Activated CD8-positive, alpha-beta memory T cell treated with anti-CD3 and anti-CD28 coated beads for 4 hours (primary cell): ENCODE data around the gene ZNF148.
"Not testable (repeated sequence)": the region's sequence is repeated elsewhere in the genome, so short reads cannot be mapped to it uniquely, and the experiment has no call there.

Experiments used
- DNase-seq, 2 donors: peaks; one replicate each; pipeline ENCODE4 v3.0.0-alpha.2; 2020; ENCODE audit warnings: low read depth in 2 of 2

Gene ZNF148, protein sequence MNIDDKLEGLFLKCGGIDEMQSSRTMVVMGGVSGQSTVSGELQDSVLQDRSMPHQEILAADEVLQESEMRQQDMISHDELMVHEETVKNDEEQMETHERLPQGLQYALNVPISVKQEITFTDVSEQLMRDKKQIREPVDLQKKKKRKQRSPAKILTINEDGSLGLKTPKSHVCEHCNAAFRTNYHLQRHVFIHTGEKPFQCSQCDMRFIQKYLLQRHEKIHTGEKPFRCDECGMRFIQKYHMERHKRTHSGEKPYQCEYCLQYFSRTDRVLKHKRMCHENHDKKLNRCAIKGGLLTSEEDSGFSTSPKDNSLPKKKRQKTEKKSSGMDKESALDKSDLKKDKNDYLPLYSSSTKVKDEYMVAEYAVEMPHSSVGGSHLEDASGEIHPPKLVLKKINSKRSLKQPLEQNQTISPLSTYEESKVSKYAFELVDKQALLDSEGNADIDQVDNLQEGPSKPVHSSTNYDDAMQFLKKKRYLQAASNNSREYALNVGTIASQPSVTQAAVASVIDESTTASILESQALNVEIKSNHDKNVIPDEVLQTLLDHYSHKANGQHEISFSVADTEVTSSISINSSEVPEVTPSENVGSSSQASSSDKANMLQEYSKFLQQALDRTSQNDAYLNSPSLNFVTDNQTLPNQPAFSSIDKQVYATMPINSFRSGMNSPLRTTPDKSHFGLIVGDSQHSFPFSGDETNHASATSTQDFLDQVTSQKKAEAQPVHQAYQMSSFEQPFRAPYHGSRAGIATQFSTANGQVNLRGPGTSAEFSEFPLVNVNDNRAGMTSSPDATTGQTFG

DNA sequence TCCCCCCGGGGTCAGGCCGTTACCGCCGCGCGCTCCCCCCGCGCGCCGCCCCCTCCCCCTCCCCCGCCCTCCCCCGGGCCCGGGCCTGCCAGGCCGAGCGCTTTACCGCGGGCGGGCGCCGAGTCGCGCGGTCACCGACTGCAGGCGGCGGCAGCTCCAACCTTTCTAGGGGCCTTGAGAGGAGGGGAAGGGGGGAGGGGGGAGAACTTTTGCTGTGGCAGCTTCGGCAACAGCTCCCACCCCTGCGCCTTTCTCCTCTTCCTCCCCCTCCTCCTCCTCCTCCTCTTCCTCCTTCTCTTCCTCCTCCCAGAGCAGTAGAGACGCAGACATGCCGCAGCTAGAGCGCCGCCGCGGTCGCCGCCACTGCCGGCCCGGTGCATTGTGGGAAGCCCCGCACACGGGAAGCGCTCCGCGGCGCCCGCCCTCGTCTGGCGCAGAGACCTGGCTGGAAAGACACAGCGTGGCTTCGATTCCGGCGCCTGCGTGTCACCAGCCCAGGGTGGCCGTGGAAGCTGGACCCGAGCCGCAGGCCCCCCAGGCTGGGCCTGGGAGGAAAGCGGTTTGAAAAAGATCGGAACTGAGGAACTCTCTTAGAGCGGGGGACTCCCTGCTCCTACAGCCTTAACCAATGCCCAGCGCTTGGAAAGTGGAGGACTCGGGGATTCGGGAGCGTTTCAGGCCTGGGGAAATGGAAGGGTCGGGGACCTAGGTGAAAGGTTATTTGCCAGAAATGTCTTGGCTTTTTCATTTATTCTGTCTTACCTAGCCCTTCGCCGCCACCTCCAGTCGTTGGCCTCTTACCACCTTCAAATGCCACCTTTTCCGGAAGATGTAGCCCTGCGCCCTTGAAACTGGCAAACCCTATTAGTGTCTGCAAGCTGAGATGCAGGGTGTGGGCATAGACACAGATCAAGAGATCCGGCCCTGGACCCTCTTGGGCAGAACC lies at the start of gene ZNF148:
ZNF148 (minus strand) TSS at position 330 of the 946 bp plus-strand sequence. CDS start 61,685 bp downstream, outside the sequence.
- peak; percentile 81 for DNase-seq

DNA sequence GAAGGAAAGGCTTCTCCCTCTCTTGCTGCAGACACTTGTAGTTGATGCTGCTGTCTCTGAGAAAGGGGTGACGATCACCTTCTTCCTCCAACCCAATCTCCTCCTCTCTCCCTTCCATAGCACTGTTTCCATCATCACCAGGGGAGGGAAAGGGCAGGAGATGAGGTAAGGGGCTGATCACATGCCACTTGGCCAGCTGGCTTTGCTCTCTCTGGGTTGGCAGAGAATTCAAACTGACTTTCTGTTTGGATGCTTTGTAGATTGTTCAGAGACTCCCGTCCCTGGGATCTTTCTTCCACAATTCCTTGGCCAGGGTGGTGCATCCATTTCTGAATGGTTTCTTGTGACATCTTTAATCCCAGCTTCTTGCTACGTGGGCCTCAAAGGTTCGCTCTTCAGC lies 43.2 kb upstream of the ZNF148 start:
- no peak for DNase-seq

DNA sequence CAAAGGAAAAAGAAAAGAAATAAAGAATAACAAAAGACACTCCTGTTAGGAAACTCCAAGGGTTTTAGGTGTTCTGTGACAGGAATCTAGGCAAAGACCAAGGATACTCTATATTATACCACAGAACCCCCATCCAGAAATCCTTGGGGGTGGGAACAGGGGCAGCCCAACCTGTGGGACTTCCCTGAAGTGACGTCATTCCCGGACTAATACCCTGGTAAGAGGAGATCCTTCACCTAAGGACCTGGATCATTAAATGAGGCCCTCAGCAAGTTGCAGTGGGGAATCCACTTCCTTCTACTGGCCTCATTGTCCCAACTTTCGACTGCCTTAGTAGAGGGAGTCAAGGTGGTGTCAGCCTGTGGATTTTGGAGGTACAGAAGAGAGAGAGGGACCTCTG lies 41.1 kb upstream of the ZNF148 start:
- no peak for DNase-seq

DNA sequence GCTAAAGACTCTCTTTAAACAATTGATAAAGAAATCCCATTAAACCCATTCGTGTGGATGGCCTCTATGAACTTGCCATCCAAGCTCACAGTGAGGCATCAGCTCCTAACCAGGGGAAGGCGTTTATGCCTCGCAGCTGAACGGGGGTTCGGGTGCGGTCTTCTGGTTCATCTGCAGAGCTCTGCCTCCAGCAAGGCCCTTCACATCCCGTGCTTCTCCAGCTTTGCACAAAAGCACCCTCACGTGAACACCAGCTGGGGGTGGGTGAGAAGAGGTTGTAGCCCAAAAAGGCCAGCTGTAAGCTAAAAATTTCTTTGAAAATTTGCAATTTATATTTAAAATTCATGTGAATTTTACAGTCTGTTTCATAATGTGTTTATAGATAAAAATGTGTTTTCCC lies 39.5 kb upstream of the ZNF148 start:
- DNase-seq = no peak

DNA sequence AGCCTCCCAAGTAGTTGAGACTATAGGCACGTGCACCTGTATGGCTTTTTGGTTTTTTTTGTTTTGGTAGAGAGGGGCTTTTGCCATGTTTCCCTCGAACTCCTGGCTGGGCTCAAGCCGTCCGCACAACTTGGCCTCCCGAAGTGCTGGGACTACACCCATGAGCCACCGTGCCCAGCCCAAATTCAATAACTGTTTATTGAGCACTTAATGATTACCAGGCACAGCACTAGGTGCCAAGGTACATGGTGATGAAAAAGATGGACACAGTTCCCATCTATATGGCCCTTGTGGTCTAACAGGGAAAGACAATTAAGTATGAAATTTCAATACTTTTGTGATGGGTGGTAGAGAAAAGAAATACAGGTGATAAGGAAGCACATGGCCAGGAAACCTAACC lies 35.8 kb upstream of the ZNF148 start:
- DNase-seq = no peak

DNA sequence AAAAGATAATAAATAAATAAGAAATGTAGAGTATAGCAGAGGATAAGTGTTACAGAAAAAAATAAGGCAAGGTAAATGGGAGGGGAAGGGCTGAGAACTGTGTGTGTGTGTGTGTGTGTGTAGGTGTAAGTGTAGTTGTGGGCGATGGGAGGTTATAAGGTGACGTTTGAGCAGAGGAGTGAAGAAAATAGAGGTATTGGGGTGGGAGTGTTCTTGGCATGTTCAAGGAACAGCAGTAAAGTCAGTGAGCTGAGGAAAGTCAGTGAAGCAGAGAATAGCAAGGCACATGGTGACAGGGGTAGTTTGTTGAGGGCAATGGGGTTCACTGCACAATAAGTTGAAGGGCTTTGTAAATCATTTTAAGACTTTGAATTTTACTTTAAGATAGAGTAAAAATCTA lies 30.9 kb upstream of the ZNF148 start:
- no peak for DNase-seq

DNA sequence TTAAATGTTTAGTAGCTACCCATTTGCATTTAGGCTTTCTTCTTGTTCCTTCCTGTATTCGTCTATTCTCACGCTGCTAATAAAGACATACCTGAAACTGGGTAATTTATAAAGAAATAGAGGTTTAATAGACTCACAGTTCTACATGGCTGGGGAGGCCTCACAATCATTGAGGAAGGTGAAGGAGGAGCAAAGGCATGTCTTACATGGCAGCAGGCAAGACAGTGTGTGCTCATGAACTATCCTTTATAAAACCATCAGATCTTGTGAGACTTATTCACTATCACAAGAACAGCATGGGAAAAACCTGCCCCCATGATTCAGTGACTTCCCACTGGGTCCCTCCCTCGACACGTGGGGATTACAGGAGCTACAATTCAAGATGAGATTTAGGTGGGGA lies 30.4 kb upstream of the ZNF148 start:
- not testable (repeated sequence) for DNase-seq

DNA sequence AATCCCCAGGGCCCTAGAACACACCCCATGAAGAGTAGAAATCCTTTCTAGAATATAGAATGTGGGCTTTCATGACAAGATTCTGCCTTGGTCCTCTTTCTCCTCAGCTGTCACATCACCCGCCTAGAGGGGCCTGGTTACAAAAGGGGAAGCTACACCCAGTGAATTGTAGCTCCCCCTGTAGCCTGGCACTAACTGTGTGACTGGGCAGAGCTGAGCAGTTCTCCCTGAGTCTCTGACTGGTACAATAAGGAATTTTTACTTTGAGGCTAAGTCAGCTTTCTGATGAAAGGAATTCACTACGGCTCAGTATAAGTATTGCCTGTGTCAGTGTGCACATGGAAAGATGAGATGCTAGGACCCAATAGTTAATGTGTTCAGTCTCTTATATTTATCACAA lies 28.7 kb upstream of the ZNF148 start:
- DNase-seq = no peak

DNA sequence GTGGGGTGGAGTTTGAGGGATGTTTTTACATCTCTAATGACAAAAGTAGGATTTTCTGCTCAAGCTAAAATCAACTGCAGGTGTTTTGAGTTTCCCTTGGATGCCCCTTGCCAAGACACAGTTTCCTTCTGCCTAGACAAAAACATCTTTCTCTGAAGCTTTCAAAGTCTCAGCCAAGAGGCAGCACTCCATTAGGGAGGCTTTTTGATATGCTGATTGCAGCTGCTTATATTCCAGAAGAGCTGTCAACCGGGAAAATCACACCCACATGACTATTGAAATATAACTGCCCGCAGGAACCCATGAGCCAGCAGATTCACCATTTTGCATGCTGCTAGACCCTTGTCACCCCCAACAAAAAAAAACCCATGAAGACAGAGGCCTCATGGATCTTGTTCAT lies 27.5 kb upstream of the ZNF148 start:
- DNase-seq = no peak

DNA sequence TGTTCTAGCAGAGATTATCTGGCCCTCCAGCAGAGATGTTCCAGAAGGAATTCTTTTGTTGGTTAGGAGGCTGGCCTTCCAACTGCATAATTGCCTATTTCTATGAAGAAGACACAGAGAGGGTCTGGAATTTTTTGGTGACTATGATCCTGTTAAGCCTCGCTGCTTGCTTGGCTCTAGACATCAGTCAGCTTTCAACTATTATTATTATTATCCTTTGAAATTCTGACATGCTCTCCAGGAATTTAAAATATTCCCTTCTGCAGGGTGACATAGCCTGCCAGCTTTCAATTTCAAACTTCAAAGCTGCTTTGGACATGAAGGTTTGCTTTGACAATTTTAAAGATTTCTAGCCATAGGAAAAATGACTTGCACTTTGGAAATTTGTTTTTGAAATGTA lies 26.3 kb upstream of the ZNF148 start:
- DNase-seq = no peak

DNA sequence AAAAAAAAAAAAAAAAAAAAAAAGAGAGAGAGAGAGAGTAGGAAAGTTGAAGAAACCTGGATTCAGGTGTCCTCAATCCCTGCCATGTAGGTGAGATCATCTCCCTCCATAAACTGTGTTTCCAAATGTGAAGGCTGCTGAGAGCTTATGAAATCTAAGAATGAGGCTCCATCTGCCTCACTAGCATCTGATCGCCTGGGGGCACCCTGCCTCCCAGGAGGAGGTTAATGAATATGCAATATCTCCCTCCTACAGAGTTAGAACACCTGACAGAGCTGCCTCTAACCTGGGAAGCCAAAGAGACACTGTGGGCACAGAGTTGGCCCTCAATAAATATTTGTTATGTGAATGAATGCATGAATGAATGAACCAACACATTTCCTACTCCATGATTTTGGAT lies 23.8 kb upstream of the ZNF148 start:
- no peak for DNase-seq

DNA sequence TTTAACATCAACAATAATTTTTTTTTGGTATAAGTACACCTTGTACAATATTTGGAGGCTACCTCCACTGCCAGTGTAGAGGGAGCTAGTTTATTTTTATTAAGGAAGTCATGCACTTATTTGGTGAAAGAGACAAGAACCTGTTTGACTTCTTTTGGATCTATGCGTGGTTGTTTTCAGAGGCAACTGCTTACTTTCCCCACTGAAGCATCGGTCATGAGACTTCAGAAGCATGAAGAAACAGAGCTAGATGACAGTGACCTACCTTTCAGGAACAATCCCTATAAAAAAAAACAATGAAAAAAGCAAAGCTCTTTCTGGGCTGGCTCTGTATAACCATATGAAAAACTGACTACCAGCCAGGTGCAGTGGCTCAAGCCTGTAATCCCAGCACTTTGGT lies 20.0 kb upstream of the ZNF148 start:
- DNase-seq = no peak

DNA sequence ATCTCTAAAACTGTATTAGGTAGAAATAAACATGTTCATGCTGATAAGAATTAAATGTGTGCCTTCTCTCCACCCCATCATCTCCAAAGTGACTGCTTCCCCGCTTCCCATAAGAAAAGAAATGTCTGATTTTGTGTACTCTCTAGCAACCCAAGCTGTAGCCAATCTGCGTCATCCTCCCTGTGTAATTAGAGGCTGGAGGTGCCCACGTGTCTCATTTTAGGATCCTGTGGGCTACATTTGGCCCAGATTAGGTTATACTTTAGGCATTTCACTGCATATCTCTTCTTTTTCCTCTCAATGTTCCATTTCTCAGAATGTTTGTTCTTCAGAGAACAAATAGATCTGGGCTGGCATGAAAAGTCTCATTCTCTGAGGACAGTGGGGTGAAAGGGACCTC lies 19.3 kb upstream of the ZNF148 start:
- no peak for DNase-seq

DNA sequence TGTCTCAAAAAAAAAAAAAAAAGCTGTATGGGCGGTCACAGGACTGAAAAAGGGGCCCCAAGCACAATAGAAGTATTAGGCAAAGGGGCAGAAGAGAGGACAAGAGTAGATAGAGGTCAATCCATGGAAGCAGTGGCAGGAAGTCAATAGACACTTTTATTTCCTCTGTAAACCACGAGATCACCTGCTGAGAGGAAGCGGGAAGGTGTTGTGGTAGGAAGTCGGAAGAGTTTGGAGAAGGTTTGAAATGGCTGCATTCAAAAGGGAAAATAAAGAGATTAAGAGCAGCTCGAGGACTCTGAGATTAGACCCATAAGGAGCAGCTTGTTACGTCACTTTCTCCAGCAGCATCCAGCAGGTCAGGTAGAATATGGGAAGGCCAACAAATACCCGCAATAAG lies 14.2 kb upstream of the ZNF148 start:
- no peak for DNase-seq

DNA sequence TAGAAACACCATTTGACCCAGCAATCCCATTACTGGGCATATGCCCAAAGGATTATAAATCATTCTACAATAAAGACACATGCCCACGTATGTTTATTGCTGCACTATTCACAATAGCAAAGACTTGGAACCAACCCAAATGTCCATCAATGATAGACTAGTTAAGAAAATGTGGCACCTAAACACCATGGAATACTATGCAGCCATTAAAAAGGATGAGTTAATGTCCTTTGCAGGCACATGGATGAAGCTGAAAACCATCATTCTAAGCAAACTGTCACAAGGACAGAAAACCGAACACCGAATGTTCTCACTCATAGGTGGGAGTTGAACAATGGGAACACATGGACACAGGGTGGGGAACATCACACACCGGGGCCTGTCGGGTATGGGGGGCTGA lies 13.2 kb upstream of the ZNF148 start:
- DNase-seq = not testable (repeated sequence)

DNA sequence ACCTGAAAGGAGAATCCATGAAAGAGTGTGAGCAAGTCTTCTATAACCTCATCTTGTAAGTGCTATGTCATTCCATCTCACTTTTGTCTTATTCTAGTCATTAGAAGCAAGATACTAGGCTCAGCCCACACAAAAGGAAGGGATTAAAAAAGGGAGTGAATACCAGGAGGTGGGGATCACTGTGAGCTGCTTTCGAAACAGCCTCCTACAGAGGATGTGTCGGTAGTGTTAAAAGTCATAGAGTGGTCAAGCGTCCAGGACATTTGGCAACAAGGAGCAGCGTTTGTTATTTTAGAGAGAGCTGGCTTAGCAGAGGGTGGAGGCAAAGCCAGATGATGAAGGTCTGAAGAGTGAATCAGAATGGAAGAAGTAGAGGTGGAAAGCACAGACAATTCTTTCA lies 11.7 kb upstream of the ZNF148 start:
- DNase-seq = no peak

DNA sequence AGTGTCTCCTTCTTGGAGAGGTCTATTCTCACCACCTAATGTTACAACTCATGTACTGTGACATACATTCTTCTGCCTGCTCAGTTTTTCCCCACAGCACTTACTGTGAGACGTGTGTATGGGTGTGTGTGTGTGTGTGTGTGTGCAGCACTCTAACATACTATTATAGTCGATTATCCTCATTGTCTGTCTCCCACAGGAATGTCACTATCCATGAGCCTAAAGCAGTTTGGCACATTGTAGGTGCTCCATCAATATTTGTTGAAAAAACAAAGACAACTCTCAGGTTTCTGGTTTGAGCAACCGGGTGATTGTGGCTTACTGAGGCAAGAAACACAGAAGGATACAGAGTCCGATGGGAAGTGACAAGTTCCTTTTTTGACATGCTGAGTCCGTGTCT lies 8.6 kb upstream of the ZNF148 start:
- DNase-seq = no peak

DNA sequence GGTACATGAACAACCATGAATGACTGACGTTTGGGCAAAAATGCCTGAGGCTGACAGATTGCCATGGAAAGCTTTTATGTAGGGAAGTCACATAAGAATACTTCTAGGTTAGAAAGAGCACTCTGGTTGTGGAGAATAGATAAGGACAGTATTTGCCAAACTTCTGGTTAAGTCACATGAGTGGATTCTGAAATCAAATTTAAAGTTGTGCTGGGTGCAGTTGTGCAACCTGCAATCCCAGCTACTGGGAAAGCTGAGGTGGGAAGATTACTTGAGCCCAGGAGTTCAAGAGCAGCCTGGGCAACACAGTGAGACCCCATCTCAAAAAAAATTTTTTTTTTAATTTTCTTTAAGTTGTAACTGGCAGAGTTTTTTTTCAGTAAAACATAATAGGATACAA lies 7.2 kb upstream of the ZNF148 start:
- no peak for DNase-seq

DNA sequence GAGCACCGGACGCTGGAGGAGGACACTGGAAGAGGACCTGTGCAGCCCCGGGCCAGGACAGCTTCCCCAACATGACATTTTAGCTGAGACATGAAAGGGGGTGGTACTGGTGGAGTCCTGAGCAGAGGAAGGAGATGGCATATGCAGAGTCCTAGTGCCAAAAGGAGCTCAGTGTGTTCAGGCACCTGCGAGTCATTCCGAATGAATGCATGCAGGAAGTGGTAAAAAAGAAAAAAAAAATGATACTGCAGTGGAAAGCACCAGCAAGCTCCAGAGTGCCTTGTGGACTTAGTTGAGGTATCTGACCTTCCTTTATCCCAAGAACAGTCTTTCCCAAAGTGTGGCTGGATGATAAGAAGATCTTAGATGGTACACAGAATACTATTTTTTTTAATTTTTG lies 6.6 kb upstream of the ZNF148 start:
- DNase-seq = no peak

DNA sequence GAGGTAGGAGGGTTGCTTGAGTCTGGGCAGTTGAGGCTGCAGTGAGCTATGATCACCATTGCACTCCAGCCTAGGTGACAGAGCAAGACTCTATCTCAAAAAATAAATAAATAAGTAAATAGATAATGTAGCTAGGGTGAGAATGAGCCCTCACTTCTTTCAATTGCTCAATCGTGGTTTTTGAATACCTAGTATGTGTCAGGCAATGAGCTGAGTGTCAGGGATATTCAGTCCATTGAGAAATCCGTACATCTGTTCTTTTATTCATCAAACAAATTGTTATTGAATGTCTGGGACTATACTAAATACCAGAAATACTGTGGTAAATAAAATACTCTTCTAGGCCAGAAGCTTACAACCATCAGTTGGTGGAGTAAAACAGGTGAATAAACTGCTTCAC lies 6.2 kb upstream of the ZNF148 start:
- no peak for DNase-seq

DNA sequence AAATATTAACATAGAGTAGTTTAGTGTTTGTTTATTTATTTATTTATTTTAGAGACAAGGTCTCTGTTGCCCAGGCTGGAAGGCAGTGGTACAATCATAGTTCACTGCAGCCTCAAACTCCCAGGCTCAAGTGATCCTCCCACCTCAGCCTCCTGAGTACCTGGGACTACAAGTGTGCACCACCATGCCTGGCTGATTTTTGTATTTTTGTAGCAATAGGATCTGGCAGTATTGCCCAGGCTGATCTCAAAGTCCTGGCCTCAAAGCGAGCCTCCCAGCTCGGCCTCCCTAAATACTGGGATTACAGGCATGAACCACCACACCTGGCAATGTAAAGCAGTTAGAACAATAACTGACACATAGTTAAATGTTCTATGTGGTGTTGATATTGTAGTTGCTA lies 4.4 kb upstream of the ZNF148 start:
- DNase-seq = no peak

DNA sequence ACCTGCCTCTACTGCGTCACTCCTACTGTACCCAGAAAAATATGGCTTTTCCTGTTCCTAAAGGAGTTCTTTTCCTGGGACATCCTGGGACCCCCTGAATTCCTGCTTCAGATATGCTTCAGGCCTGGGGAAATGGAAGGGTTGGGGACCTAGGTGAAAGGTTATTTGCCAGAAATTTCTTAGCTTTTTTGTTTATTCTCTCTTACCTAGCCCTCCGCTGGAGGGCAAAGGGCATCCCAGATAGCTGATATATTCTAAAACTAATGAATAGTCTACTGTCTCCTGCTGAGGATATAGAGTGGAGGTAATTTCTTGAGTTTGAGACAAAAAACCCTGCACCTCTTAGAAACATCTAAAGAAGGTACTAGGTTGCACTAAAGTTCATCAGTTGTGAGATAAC lies 3.6 kb upstream of the ZNF148 start:
- DNase-seq = no peak
